Measurements from ENCODE around the gene PDE4D. TPM values are rescaled to one million over a fixed set of nuclear protein-coding genes. Genes with fewer than 3 reads are reported as not detected.
"Not testable (repeated sequence)": the region's sequence is repeated elsewhere in the genome, so short reads cannot be mapped to it uniquely, and the experiment has no call there.

The PDE4D gene
- total RNA-seq, 5 donors from 2014 or later (not counting 1 experiment from before 2014, with no cell fraction given) = 45.1 to 136 (median 64.9) TPM

GRCh38 chr5:59385700-59386099 is 507.8 kb downstream of the PDE4D start:
- ChIA-PET POLR2A (no interaction called here), CTCF (interaction anchor here in 1 of 2 donors (0.6 kb wide), 1 partner anchor 156 kb away, joined by 3 read pairs; no protein-coding TSS in a partner anchor)
- Mint-ChIP-seq H3K9me3 (no peaks in the 10 kb centered on the region), H3K27me3 (peaks cover 2 to 7% of the 10 kb centered on the region in 2 donors), H3K36me3 (no peaks in the 10 kb centered on the region), H3K27ac (no peak overlapping the region), H3K4me3 (no peak overlapping the region), H3K4me1 (no peaks in the 10 kb centered on the region)
- H3K36me3 ChIP-seq (ENCODE audit: control insufficient read depth in 2 of 2, extremely low read depth in 1 of 2, insufficient read depth in 1 of 2, low read length in 1 of 2) = no peaks in the 10 kb centered on the region
- no peaks in the 10 kb centered on the region for H3K27me3 ChIP-seq (replicated peaks in 1 of 2; ENCODE audit: control insufficient read depth in 2 of 2, extremely low read depth in 1 of 2, insufficient read depth in 2 of 2, low read length in 1 of 2)
- ATAC-seq (replicated peaks in 1 of 4) (no peak), DNase-seq (no peak)
- 80% methylated on average over 1 of the region's 2 CpGs for WGBS (ENCODE audit: insufficient coverage)
- H3K4me3 ChIP-seq (ENCODE audit: control insufficient read depth in 1 of 2, extremely low read depth in 1 of 2, low read length in 1 of 2) = no peak overlapping the region
- H3K4me1 ChIP-seq (ENCODE audit: control insufficient read depth in 1 of 2, extremely low read depth in 1 of 2, insufficient read depth in 2 of 2, low read length in 2 of 2) = no peaks in the 10 kb centered on the region
- H3K27ac ChIP-seq (ENCODE audit: low read length) = no peak overlapping the region
- H3K9me3 ChIP-seq = no peaks in the 10 kb centered on the region

DNA sequence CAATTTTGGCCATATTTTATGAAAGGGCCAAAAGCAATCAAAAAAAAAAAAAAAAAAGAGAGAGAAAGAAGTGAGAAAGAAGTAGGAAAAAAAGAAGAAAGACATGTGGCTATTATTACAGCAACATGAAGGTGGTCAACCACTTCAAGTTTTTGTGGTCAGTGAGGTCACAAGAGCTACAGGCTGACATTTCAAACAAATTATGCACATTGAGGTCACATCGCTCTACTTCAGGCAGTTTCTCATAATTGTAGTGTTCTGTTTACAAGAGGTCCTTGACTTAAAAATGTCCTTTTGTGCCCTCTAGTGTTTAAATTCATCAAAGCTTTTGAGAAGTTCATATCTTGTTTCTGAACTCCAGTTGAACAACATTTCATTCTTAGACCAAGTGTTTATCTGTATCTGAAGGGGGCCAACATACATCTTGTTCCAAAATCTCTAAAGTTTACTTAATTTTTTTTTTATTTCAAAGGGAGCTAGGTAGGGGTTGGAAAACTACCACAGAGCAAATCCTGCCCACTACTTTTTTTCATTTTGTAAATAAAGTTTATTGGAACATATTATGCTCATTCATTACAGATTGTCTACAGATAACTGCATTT is 513.1 kb downstream of the PDE4D start:
- no peaks in the 10 kb centered on the region for H3K27me3 ChIP-seq (replicated peaks in 1 of 2; ENCODE audit: control insufficient read depth in 2 of 2, extremely low read depth in 1 of 2, insufficient read depth in 2 of 2, low read length in 1 of 2)
- Mint-ChIP-seq H3K4me3 (no peak overlapping the region), H3K4me1 (peaks cover 0 to 4% (median 1%) of the 10 kb centered on the region in 3 donors), H3K27me3 (no peaks in the 10 kb centered on the region), H3K36me3 (no peaks in the 10 kb centered on the region), H3K9me3 (no peaks in the 10 kb centered on the region), H3K27ac (no peak overlapping the region)
- ATAC-seq (replicated peaks in 1 of 4) (peak; percentile 50 to 56 (median 54)), DNase-seq (peak in 2 of 35 experiments; percentile 2 to 61)
- H3K27ac ChIP-seq (ENCODE audit: low read length) = no peak overlapping the region
- H3K36me3 ChIP-seq (ENCODE audit: control insufficient read depth in 2 of 2, extremely low read depth in 1 of 2, insufficient read depth in 1 of 2, low read length in 1 of 2) = no peaks in the 10 kb centered on the region
- ChIA-PET CTCF (interaction anchor here (0.5 to 2.7 kb wide), 25 partner anchors 8 to 494 kb away, joined by 3 to 42 read pairs (median 4); no protein-coding TSS in a partner anchor), POLR2A (interaction anchor here in 1 of 2 donors (0.6 kb wide), 1 partner anchor 114 kb away, joined by 4 read pairs; no protein-coding TSS in a partner anchor)
- H3K4me1 ChIP-seq (ENCODE audit: control insufficient read depth in 1 of 2, extremely low read depth in 1 of 2, insufficient read depth in 2 of 2, low read length in 2 of 2) = no peaks in the 10 kb centered on the region
- H3K4me3 ChIP-seq (ENCODE audit: control insufficient read depth in 1 of 2, extremely low read depth in 1 of 2, low read length in 1 of 2) = no peak overlapping the region
- WGBS (ENCODE audit: insufficient coverage) = no CpG with 5 or more reads among the region's 1 CpG
- no peaks in the 10 kb centered on the region for H3K9me3 ChIP-seq

DNA sequence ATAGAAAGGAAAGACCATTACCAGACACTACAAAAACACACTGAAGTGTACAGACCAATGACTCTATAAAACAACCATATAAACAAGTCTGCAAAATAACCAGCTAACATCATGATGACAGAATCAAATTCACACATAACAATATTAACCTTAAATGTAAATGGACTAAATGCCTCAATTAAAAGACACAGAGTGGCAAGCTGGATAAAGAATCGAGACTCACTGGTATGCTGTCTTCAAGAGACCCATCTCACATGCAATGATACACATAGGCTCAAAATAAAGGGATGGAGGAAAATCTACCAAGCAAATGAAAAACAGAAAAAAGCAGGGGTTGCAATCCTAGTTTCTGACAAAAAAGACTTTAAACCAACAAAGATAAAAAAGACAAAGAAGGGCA is 519.5 kb downstream of the PDE4D start:
- DNase-seq; H3K4me3 ChIP-seq (ENCODE audit: control insufficient read depth in 1 of 2, extremely low read depth in 1 of 2, low read length in 1 of 2); H3K27ac ChIP-seq (ENCODE audit: low read length); POLR2A ChIA-PET; H3K4me1 ChIP-seq (ENCODE audit: control insufficient read depth in 1 of 2, extremely low read depth in 1 of 2, insufficient read depth in 2 of 2, low read length in 2 of 2); H3K4me1 Mint-ChIP-seq; H3K36me3 Mint-ChIP-seq; ATAC-seq (replicated peaks in 1 of 4); H3K36me3 ChIP-seq (ENCODE audit: control insufficient read depth in 2 of 2, extremely low read depth in 1 of 2, insufficient read depth in 1 of 2, low read length in 1 of 2); H3K4me3 Mint-ChIP-seq; H3K27ac Mint-ChIP-seq; H3K27me3 ChIP-seq (replicated peaks in 1 of 2; ENCODE audit: control insufficient read depth in 2 of 2, extremely low read depth in 1 of 2, insufficient read depth in 2 of 2, low read length in 1 of 2); H3K9me3 ChIP-seq: not testable (repeated sequence)
- no CpG with 5 or more reads among the region's 1 CpG for WGBS (ENCODE audit: insufficient coverage)
- CTCF ChIA-PET = interaction anchor here in 1 of 2 donors (1.1 kb wide), 1 partner anchor 15 kb away, joined by 5 read pairs; no protein-coding TSS in a partner anchor
- peaks cover 8 to 10% of the 10 kb centered on the region in 2 donors for H3K27me3 Mint-ChIP-seq
- H3K9me3 Mint-ChIP-seq = peaks cover 0 to 18% (median 8%) of the 10 kb centered on the region in 3 donors

DNA sequence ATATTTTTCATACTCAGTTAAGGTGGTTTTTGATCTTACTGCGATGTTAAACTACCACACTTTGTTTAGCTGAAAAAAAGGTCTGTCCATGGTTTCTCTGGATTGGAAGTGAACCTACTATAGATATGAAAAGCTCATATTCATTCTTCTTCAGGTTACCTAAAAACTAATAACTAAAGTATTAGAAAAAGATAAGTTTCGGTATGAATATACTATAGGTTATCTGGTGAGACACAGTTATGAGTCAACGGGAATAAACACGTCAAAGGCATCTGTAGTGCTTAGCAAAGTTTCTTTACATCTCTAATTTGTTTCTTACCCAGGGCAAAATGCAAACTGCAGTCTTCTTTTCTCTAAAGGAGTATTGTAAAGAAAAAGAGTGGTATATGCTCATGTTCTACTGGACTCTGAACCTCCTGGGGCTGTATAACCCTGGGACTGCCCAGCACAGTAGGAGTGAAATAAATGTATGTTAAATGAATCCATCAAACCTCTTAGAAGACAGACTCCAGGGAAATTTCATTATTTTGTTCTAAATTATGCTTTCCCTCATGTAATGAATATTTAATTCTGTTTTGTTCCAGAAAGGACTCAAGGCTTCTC is 521.9 kb downstream of the PDE4D start:
- no peak overlapping the region for H3K27ac ChIP-seq (ENCODE audit: low read length)
- ATAC-seq (replicated peaks in 1 of 4) (no peak), DNase-seq (no peak)
- Mint-ChIP-seq H3K27ac (no peak overlapping the region), H3K4me1 (peaks cover 0 to 2% (median 2%) of the 10 kb centered on the region in 3 donors), H3K9me3 (peaks cover 0 to 18% (median 8%) of the 10 kb centered on the region in 3 donors), H3K4me3 (no peak overlapping the region), H3K27me3 (peaks cover 11 to 13% of the 10 kb centered on the region in 2 donors), H3K36me3 (no peaks in the 10 kb centered on the region)
- H3K9me3 ChIP-seq = peaks cover 2% of the 10 kb centered on the region
- H3K4me3 ChIP-seq (ENCODE audit: control insufficient read depth in 1 of 2, extremely low read depth in 1 of 2, low read length in 1 of 2) = no peak overlapping the region
- no peaks in the 10 kb centered on the region for H3K36me3 ChIP-seq (ENCODE audit: control insufficient read depth in 2 of 2, extremely low read depth in 1 of 2, insufficient read depth in 1 of 2, low read length in 1 of 2)
- H3K27me3 ChIP-seq (replicated peaks in 1 of 2; ENCODE audit: control insufficient read depth in 2 of 2, extremely low read depth in 1 of 2, insufficient read depth in 2 of 2, low read length in 1 of 2) = no peaks in the 10 kb centered on the region
- ChIA-PET CTCF (interaction anchor here (0.5 to 1.1 kb wide), 3 partner anchors 9 to 480 kb away, joined by 3 to 5 read pairs (median 4); no protein-coding TSS in a partner anchor), POLR2A (no interaction called here)
- no peaks in the 10 kb centered on the region for H3K4me1 ChIP-seq (ENCODE audit: control insufficient read depth in 1 of 2, extremely low read depth in 1 of 2, insufficient read depth in 2 of 2, low read length in 2 of 2)
- WGBS (ENCODE audit: insufficient coverage) = no CpG with 5 or more reads among the region's 4 CpGs

GRCh38 chr5:59368951-59369350 is 524.6 kb downstream of the PDE4D start:
- H3K4me3 Mint-ChIP-seq = no peak overlapping the region
- Histone ChIP-seq H3K36me3 (ENCODE audit: control insufficient read depth in 2 of 2, extremely low read depth in 1 of 2, insufficient read depth in 1 of 2, low read length in 1 of 2) (no peaks in the 10 kb centered on the region), H3K4me1 (ENCODE audit: control insufficient read depth in 1 of 2, extremely low read depth in 1 of 2, insufficient read depth in 2 of 2, low read length in 2 of 2) (no peaks in the 10 kb centered on the region), H3K27ac (ENCODE audit: low read length) (no peak overlapping the region), H3K27me3 (replicated peaks in 1 of 2; ENCODE audit: control insufficient read depth in 2 of 2, extremely low read depth in 1 of 2, insufficient read depth in 2 of 2, low read length in 1 of 2) (peaks cover 0 to 5% of the 10 kb centered on the region in 2 experiments), H3K4me3 (ENCODE audit: control insufficient read depth in 1 of 2, extremely low read depth in 1 of 2, low read length in 1 of 2) (no peak overlapping the region), H3K9me3 (no peaks in the 10 kb centered on the region)
- POLR2A ChIA-PET = no interaction called here
- no CpG with 5 or more reads among the region's 4 CpGs for WGBS (ENCODE audit: insufficient coverage)
- H3K36me3 Mint-ChIP-seq = no peaks in the 10 kb centered on the region
- H3K27ac Mint-ChIP-seq = no peak overlapping the region
- no peak for ATAC-seq (replicated peaks in 1 of 4)
- CTCF ChIA-PET = interaction anchor here (0.6 to 2.7 kb wide), 9 partner anchors 12 to 508 kb away, joined by 3 to 22 read pairs (median 4); no protein-coding TSS in a partner anchor
- H3K4me1 Mint-ChIP-seq = peaks cover 0 to 2% (median 2%) of the 10 kb centered on the region in 3 donors
- no peak for DNase-seq
- H3K9me3 Mint-ChIP-seq = peaks cover 0 to 6% (median 4%) of the 10 kb centered on the region in 3 donors
- peaks cover 11 to 17% of the 10 kb centered on the region in 2 donors for H3K27me3 Mint-ChIP-seq

DNA sequence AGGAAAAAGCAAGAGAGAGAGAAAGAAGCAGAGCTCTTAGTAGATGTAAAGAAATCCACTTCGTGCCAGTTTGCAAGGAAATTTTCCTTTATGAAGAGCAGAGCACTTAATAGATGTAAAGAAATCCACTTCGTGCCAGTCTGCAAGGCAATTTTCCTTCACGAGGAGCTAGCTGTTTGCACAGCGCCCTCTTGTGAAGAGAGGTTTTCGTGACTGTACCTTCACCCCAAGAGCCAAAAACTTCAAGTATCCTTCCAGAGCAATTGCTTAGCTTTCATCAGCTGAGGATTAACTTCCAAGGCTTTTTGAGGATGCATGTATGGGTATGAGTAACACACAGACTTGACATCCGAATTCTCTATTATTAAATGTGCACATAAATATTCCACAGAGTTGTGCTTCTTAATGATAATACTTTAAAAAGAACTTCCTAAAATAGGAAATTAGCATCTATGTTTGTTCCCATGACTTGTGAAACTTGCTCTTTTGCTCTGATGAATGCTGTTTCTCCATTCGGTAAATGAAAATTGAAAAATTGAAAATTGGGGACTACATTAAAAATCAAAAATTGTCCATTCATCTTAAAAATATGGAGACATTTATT is 525.6 kb downstream of the PDE4D start:
- Histone ChIP-seq H3K4me3 (ENCODE audit: control insufficient read depth in 1 of 2, extremely low read depth in 1 of 2, low read length in 1 of 2) (no peak overlapping the region), H3K4me1 (ENCODE audit: control insufficient read depth in 1 of 2, extremely low read depth in 1 of 2, insufficient read depth in 2 of 2, low read length in 2 of 2) (no peaks in the 10 kb centered on the region), H3K27ac (ENCODE audit: low read length) (no peak overlapping the region), H3K9me3 (no peaks in the 10 kb centered on the region), H3K36me3 (ENCODE audit: control insufficient read depth in 2 of 2, extremely low read depth in 1 of 2, insufficient read depth in 1 of 2, low read length in 1 of 2) (no peaks in the 10 kb centered on the region), H3K27me3 (replicated peaks in 1 of 2; ENCODE audit: control insufficient read depth in 2 of 2, extremely low read depth in 1 of 2, insufficient read depth in 2 of 2, low read length in 1 of 2) (peaks cover 0 to 5% of the 10 kb centered on the region in 2 experiments)
- DNase-seq (peak in 29 of 35 experiments; percentile 1 to 64 (median 19)), ATAC-seq (replicated peaks in 1 of 4) (peak in 1 of 4 experiments; percentile 50)
- CTCF ChIA-PET = interaction anchor here (0.6 to 2.7 kb wide), 20 partner anchors 9 to 1588 kb away, joined by 3 to 22 read pairs (median 5); no protein-coding TSS in a partner anchor
- Mint-ChIP-seq H3K4me3 (no peak overlapping the region), H3K4me1 (peaks cover 0 to 2% (median 2%) of the 10 kb centered on the region in 3 donors), H3K27me3 (peaks cover 11 to 17% of the 10 kb centered on the region in 2 donors), H3K36me3 (no peaks in the 10 kb centered on the region), H3K9me3 (no peaks in the 10 kb centered on the region), H3K27ac (no peak overlapping the region)
- WGBS (ENCODE audit: insufficient coverage) = 0% methylated on average over 1 of the region's 7 CpGs
- POLR2A ChIA-PET = no interaction called here
